H1 (cell line): Measurements from ENCODE around the gene OSM. TPM values are rescaled to one million over a fixed set of nuclear protein-coding genes. Genes with fewer than 3 reads are reported as not detected.

Experiments
- BRCA1 ChIP-seq: IDR thresholded peaks from 2 replicates; pipeline ENCODE4 v1.6.1; 2012; ENCODE audit warnings: low read depth, low read length, improper control_type of control experiment
- CTCF ChIP-seq, 3 experiments: IDR thresholded peaks; 1 replicate in 2 of 3; 2 replicates in 1 of 3; pipeline versions ENCODE4 v1.5.1 to v1.6.1; 2011; ENCODE audit warnings: low read length in 3 of 3, mild to moderate bottlenecking in 3 of 3, inconsistent platforms in 2 of 3, low read depth in 1 of 3, moderate library complexity in 1 of 3; ENCODE audit not compliant: insufficient read depth in 1 of 3; ENCODE audit errors: control extremely low read depth in 1 of 3
- FOSL1 ChIP-seq: IDR thresholded peaks from 2 replicates; pipeline ENCODE4 v1.6.1; 2011; ENCODE audit warnings: mild to moderate bottlenecking, low read depth, low read length, moderate library complexity; ENCODE audit not compliant: insufficient read depth
- POLR2AphosphoS5 ChIP-seq: IDR thresholded peaks from 2 replicates; pipeline ENCODE4 v1.6.1; 2011; ENCODE audit warnings: low read depth, low read length
- ZNF274 ChIP-seq: IDR thresholded peaks from 2 replicates; pipeline ENCODE4 v1.7.0; 2012; ENCODE audit warnings: low read length, borderline replicate concordance; ENCODE audit errors: extremely low read depth
- polyA plus RNA-seq, 7 experiments: library from polyadenylated mRNA; depleted of rRNA in 3 of 7; stranded (reverse) in 5 of 7; unstranded in 2 of 7; fragments of >200 nt in 5 of 7; fragments of 200-250 nt in 2 of 7; gene quantifications; 1 replicate in 5 of 7; 2 replicates in 1 of 7; 4 replicates in 1 of 7; pipeline versions ENCODE4 v1.2.1 to v1.2.3, GENCODE V29; 2011 to 2013; ENCODE audit warnings: missing spikeins in 2 of 7, mixed read lengths in 2 of 7
- total RNA-seq: library from RNA; stranded (reverse); fragmentation: NEBNext Ultra II Directional; extraction: Animal tissue kit (Norgen Biotek cat#: 25700); gene quantifications from 2 replicates; pipeline ENCODE4 v1.2.1, GENCODE V29; 2021

Gene OSM
- total and polyA plus RNA-seq, 2 of the 8 experiments (the other 6 are each of a cell fraction or from before 2014, with no cell fraction given): not detected

DNA sequence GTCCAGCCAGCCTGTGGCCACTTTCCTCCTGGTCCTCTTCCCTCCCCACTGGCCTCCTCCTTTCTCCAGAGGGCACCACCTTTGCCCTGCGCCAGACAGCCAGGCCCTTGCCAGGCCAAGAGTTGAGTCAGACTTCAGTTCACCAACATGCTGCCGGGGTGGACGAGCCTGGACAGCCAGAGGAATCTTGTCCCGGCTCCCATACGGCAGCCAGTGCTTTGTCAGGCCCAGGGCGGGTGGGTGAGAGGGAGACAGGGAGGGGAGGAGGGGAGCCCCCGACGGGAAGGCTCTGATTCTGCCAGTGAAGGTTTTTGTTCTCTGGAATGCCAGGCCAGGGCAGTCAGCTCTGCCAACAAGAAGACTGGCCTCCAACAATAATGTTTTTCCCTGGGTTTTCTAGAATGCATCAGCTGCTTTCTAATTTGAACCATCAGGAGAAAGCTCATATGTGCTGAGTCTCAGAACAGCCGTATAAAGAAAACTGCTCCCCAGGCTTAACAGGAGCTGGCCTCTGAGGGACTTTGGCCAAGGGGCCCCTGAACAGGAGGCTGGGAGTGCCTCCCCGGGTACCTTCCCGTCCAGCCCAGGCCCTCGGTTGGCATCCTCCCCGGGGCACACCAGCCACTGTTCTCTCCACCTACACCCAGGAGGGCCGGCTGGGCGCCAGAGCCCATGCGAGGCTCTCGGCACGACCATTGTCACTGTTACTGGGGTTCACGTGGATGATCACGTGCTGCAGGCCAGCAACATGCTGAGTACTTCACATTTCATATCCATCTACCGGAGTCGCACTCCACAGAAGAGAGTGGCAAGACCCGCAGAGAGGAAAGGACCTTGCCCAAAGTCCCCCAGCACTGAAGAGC lies 48.7 kb downstream of the OSM start (continued):
- TF ChIP-seq CTCF (IDR thresholded peaks at IDR 0.05; ENCODE audit: control extremely low read depth in 1 of 3, insufficient read depth in 1 of 3, low read depth in 1 of 3, low read length in 3 of 3): no peak
- TF ChIP-seq POLR2AphosphoS5: no peak
- TF ChIP-seq FOSL1: no peak
- no peak for TF ChIP-seq ZNF274
- TF ChIP-seq BRCA1: no peak
